HepG2 (cell line): Measurements from ENCODE around the gene ARFGEF3. TPM values are rescaled to one million over a fixed set of nuclear protein-coding genes. Genes with fewer than 3 reads are reported as not detected.
A peak's percentile ranks its signal among the peaks of the same experiment; 100 is the strongest.

Experiments
- BCL6 ChIP-seq: IDR thresholded peaks from 2 replicates; pipeline ENCODE4 v1.6.1; 2016; ENCODE audit warnings: missing genetic modification reagents, missing compliant biosample characterization
- DPF2 ChIP-seq: sonication (generic); formaldehyde crosslinking; IDR thresholded peaks from 2 replicates; pipeline ENCODE4 v1.4.0; 2020; ENCODE audit warnings: mild to moderate bottlenecking, low read depth, missing genetic modification reagents, borderline replicate concordance
- FOXA1 ChIP-seq, 2 experiments: fragments of 450-650 bp in 1 of 2; sonication (generic) in 1 of 2; formaldehyde crosslinking in 1 of 2; IDR thresholded peaks; 2 replicates each; pipeline versions ENCODE4 v1.4.0 to v1.6.1; 2016 to 2020; ENCODE audit warnings: missing genetic modification reagents in 1 of 2
- GABPA ChIP-seq, 2 experiments: IDR thresholded peaks; 2 replicates each; pipeline ENCODE4 v1.6.1; 2011 to 2016; ENCODE audit warnings: low read depth in 2 of 2, low read length in 1 of 2, missing biosample characterization in 1 of 2, missing genetic modification characterization in 1 of 2
- HMGXB3 ChIP-seq: sonication (generic); formaldehyde crosslinking; IDR thresholded peaks from 2 replicates; pipeline ENCODE4 v1.4.0; 2020; ENCODE audit warnings: missing genetic modification reagents, borderline replicate concordance
- MLX ChIP-seq: IDR thresholded peaks from 2 replicates; pipeline ENCODE4 v1.6.1; 2016
- PHB2 ChIP-seq: fragments of 450-650 bp; IDR thresholded peaks from 2 replicates; pipeline ENCODE4 v1.6.1; 2018; ENCODE audit not compliant: partially characterized antibody
- TCF12 ChIP-seq, 2 experiments: fragments of 450-650 bp in 1 of 2; sonication (generic) in 1 of 2; formaldehyde crosslinking in 1 of 2; IDR thresholded peaks; 2 replicates each; pipeline versions ENCODE4 v1.6.1 to v1.8.0; 2017 to 2022; ENCODE audit warnings: antibody characterized with exemption in 1 of 2, mild to moderate bottlenecking in 1 of 2, missing genetic modification reagents in 1 of 2, moderate library complexity in 1 of 2
- TCF7 ChIP-seq: sonication (generic); IDR thresholded peaks from 2 replicates; pipeline ENCODE4 v1.6.1; 2016; ENCODE audit warnings: antibody characterized with exemption, low read depth
- YEATS2 ChIP-seq: sonication (generic); formaldehyde crosslinking; IDR thresholded peaks from 2 replicates; pipeline ENCODE4 v1.4.0; 2020; ENCODE audit warnings: missing genetic modification reagents, borderline replicate concordance
- ZBTB26 ChIP-seq: IDR thresholded peaks from 2 replicates; pipeline ENCODE4 v1.6.1; 2016; ENCODE audit warnings: missing compliant biosample characterization, missing genetic modification reagents, borderline replicate concordance
- ZNF331 ChIP-seq: sonication (generic); formaldehyde crosslinking; IDR thresholded peaks from 2 replicates; pipeline ENCODE4 v1.4.0; 2020; ENCODE audit warnings: missing genetic modification reagents
- ZSCAN25 ChIP-seq: sonication (generic); formaldehyde crosslinking; IDR thresholded peaks from 2 replicates; pipeline ENCODE4 v1.8.0; 2022; ENCODE audit warnings: mild to moderate bottlenecking, missing genetic modification reagents
- polyA plus RNA-seq, 8 experiments: library from polyadenylated mRNA; depleted of rRNA in 3 of 8; stranded (reverse) in 7 of 8; unstranded in 1 of 8; fragments of >200 nt; fragmentation: Illumina TruSeq in 4 of 8; extraction: Trizol in 4 of 8; gene quantifications; 2 replicates each; pipeline versions ENCODE4 v1.2.1 to v1.2.3, GENCODE V29; 2011 to 2016; ENCODE audit warnings: low read depth in 4 of 8, missing spikeins in 1 of 8, mixed read lengths in 1 of 8; ENCODE audit not compliant: insufficient read depth in 1 of 8
- total RNA-seq, 5 experiments: library from RNA; depleted of rRNA; stranded (reverse); fragments of >200 nt; fragmentation: Illumina TruSeq; extraction: Trizol; gene quantifications; 2 replicates each; pipeline ENCODE4 v1.2.3, GENCODE V29; 2016; ENCODE audit warnings: low read depth in 1 of 5
- TF ChIP-seq, protein P1 (sequence below): sonication (generic); formaldehyde crosslinking; IDR thresholded peaks from 2 replicates; pipeline ENCODE4 v1.4.0; 2020; ENCODE audit warnings: low read depth, missing genetic modification reagents
- TF ChIP-seq, protein P2 (sequence below): sonication (generic); formaldehyde crosslinking; IDR thresholded peaks from 2 replicates; pipeline ENCODE4 v1.8.0; 2022; ENCODE audit warnings: missing genetic modification reagents, mild to moderate bottlenecking, borderline replicate concordance

Gene ARFGEF3
- total and polyA plus RNA-seq, 2 of the 13 experiments (the other 11 are each of a cell fraction or from before 2014, with no cell fraction given), result 0.60 to 2.6 TPM

GRCh38 chr6:138222901-138223546 lies 61.3 kb downstream of the ARFGEF3 start (continued):
- TF ChIP-seq MLX (CRISPR knock-in tag) (peak; percentile 96), ZBTB26 (CRISPR knock-in tag) (peak; percentile 61; the same call in 1 of the 2 replicates), PHB2 (no peak), YEATS2 (peak; percentile 79; the same call in 1 of the 2 replicates), ZSCAN25 (CRISPR knock-in tag) (peak; percentile 46; the same call in 1 of the 2 replicates), TCF12 (IDR thresholded peaks at IDR 0.05) (no peak), TCF12 (CRISPR knock-in tag; IDR thresholded peaks at IDR 0.05) (peak; percentile 81), ZNF331 (CRISPR knock-in tag) (peak; percentile 92; the same call in 1 of the 2 replicates), HMGXB3 (CRISPR knock-in tag) (peak; percentile 85), FOXA1 (IDR thresholded peaks at IDR 0.05) (peak; percentile 95), FOXA1 (CRISPR knock-in tag; IDR thresholded peaks at IDR 0.05) (peak; percentile 98), GABPA (IDR thresholded peaks at IDR 0.05; ENCODE audit: low read depth, low read length) (no peak), GABPA (CRISPR knock-in tag; IDR thresholded peaks at IDR 0.05; ENCODE audit: low read depth) (peak; percentile 32; the same call in 1 of the 2 replicates), BCL6 (CRISPR knock-in tag) (peak; percentile 93), TCF7 (peak; percentile 86), DPF2 (peak; percentile 83)
- TF ChIP-seq, protein P1, sequence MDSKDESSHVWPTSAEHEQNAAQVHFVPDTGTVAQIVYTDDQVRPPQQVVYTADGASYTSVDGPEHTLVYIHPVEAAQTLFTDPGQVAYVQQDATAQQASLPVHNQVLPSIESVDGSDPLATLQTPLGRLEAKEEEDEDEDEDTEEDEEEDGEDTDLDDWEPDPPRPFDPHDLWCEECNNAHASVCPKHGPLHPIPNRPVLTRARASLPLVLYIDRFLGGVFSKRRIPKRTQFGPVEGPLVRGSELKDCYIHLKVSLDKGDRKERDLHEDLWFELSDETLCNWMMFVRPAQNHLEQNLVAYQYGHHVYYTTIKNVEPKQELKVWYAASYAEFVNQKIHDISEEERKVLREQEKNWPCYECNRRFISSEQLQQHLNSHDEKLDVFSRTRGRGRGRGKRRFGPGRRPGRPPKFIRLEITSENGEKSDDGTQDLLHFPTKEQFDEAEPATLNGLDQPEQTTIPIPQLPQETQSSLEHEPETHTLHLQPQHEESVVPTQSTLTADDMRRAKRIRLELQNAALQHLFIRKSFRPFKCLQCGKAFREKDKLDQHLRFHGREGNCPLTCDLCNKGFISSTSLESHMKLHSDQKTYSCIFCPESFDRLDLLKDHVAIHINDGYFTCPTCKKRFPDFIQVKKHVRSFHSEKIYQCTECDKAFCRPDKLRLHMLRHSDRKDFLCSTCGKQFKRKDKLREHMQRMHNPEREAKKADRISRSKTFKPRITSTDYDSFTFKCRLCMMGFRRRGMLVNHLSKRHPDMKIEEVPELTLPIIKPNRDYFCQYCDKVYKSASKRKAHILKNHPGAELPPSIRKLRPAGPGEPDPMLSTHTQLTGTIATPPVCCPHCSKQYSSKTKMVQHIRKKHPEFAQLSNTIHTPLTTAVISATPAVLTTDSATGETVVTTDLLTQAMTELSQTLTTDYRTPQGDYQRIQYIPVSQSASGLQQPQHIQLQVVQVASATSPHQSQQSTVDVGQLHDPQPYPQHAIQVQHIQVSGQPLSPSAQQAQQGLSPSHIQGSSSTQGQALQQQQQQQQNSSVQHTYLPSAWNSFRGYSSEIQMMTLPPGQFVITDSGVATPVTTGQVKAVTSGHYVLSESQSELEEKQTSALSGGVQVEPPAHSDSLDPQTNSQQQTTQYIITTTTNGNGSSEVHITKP (CRISPR knock-in tag), result peak; percentile 84; the same call in 1 of the 2 replicates
- TF ChIP-seq, protein P2, sequence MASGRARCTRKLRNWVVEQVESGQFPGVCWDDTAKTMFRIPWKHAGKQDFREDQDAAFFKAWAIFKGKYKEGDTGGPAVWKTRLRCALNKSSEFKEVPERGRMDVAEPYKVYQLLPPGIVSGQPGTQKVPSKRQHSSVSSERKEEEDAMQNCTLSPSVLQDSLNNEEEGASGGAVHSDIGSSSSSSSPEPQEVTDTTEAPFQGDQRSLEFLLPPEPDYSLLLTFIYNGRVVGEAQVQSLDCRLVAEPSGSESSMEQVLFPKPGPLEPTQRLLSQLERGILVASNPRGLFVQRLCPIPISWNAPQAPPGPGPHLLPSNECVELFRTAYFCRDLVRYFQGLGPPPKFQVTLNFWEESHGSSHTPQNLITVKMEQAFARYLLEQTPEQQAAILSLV (CRISPR knock-in tag), result peak; percentile 45; the same call in 1 of the 2 replicates
